Pancreas (tissue), 10 donors: ENCODE data around the gene ZC3H13. TPM values are rescaled to one million over a fixed set of nuclear protein-coding genes. Genes with fewer than 3 reads are reported as not detected.

ENCODE experiments used
- ATAC-seq, 4 donors: fragments of 200-7000 bp; cut with Tn5 transposase; one replicate each; pipeline versions ENCODE4 v1.8.0 to v1.9.1; 2020; ENCODE audit warnings: mild to moderate bottlenecking in 4 of 4, moderate library complexity in 4 of 4
- DNase-seq, 6 donors: peaks; one replicate each; pipeline ENCODE4 v3.0.0-alpha.2; 2020
- FAIRE-seq: peaks from 2 replicates; lab custom pipeline; 2012; peaks lifted over from hg19 to GRCh38; lab: Jason Lieb, UNC
- H3K27ac ChIP-seq, 4 donors: fragments of 200-600 bp; sonication (generic); 1 replicate in 3 of 4; 2 replicates in 1 of 4; pipeline versions ENCODE4 v1.5.0 to v1.8.0; 2020
- H3K27me3 ChIP-seq, 4 donors: fragments of 200-600 bp; one replicate each; pipeline ENCODE4 v1.8.0; 2021
- H3K36me3 ChIP-seq, 3 donors: fragments of 200-600 bp; sonication (generic) in 1 of 3; one replicate each; pipeline versions ENCODE4 v1.5.0 to v1.8.0; 2020 to 2021
- H3K4me1 ChIP-seq, 3 donors: fragments of 200-600 bp; one replicate each; pipeline ENCODE4 v1.8.0; 2021
- H3K4me3 ChIP-seq, 4 donors: fragments of 200-600 bp; sonication (generic) in 2 of 4; one replicate each; pipeline versions ENCODE4 v1.5.0 to v1.8.0; 2020 to 2021
- H3K9me3 ChIP-seq, 4 donors: fragments of 200-600 bp; one replicate each; pipeline ENCODE4 v1.8.0; 2021
- WGBS, 2 donors: extraction: QIAGEN DNeasy Blood & Tissue Kit; methylation state at CpG; one replicate each; pipeline ENCODE4 v1.1.7; 2013; 5-methylcytosine and 5-hydroxymethylcytosine counted together
- intact Hi-C, 3 donors: fragments of 100-400 bp; cut with DNase I; formaldehyde crosslinking; loops; one replicate each; pipeline versions ENCODE4 v1.11.1 to v1.14.2; 2022
- polyA plus RNA-seq, 2 donors: library from polyadenylated mRNA; stranded (reverse); fragments of 200-250 nt; gene quantifications; one replicate each; pipeline ENCODE4 v1.2.3, GENCODE V29; 2013
- total RNA-seq, 6 donors: library from RNA; stranded (reverse); fragmentation: NEBNext Ultra II Directional in 4 of 6; extraction: Animal tissue kit (Norgen Biotek cat#: 25700) in 4 of 6; gene quantifications; one replicate each; pipeline versions ENCODE4 v1.2.1 to v1.2.4, GENCODE V29; 2021 to 2023
- TF ChIP-seq, protein P1 (sequence below), 4 donors: fragments of 200-600 bp; sonication (generic) in 3 of 4; IDR thresholded peaks; one replicate each; pipeline versions ENCODE4 v1.5.0 to v1.8.0; 2021; ENCODE audit warnings: antibody characterized with exemption in 4 of 4
- donor health status: healthy with polysubstance abuse.
- donor health status: DM: no; HTN: no; CAD: no; lungs with moderate emphysema.
- donor health status: DM: no; HTN: no; CAD: no.
- donor health status: control.
- donor health status: control.
- donor health status: Bipolar disorder and iron deficiency.
- donor health status: DM: yes; HTN: yes; CAD: no.
- donor health status: DM: no; HTN: no; CAD: no.
- donor health status: DM: no; HTN: no; CAD: no.
- donor health status: DM: yes; HTN: yes; CAD: no.

The ZC3H13 gene
- total and polyA plus RNA-seq, 8 donors, result 7.6 to 24.1 (median 14.0) TPM

GRCh38 chr13:46088821-46089562 lies 36.4 kb upstream of the ZC3H13 start:
- WGBS, 2 donors, result 66 to 79% methylated on average over 5 of the region's 5 CpGs

DNA sequence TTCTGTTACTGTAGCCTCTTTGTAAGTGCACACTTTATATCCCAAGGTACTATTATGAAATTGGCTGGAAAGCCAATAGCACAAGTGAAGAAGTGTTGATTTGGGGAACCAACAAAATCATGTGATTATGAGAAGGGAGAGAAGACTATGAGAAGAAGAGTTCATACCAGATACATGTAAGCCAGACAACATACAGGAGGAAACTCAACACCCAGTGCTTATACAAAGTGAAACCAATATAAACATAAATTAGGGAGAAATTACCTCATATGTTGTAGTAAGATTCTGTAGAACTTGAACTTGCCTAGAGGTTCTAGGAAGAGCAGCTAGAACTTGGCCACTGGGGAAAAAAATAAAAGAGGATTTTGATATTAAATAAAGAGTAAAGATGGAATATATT lies 34.9 kb upstream of the ZC3H13 start:
- no peak for ATAC-seq
- Histone ChIP-seq H3K9me3 (no peaks in the 10 kb centered on the region), H3K27me3 (no peaks in the 10 kb centered on the region), H3K4me1 (no peaks in the 10 kb centered on the region), H3K36me3 (no peaks in the 10 kb centered on the region), H3K27ac (no peak overlapping the region), H3K4me3 (no peak overlapping the region)
- no peak for DNase-seq
- intact Hi-C loops, result no loop called here
- no peak for FAIRE-seq
- TF ChIP-seq, protein P1, sequence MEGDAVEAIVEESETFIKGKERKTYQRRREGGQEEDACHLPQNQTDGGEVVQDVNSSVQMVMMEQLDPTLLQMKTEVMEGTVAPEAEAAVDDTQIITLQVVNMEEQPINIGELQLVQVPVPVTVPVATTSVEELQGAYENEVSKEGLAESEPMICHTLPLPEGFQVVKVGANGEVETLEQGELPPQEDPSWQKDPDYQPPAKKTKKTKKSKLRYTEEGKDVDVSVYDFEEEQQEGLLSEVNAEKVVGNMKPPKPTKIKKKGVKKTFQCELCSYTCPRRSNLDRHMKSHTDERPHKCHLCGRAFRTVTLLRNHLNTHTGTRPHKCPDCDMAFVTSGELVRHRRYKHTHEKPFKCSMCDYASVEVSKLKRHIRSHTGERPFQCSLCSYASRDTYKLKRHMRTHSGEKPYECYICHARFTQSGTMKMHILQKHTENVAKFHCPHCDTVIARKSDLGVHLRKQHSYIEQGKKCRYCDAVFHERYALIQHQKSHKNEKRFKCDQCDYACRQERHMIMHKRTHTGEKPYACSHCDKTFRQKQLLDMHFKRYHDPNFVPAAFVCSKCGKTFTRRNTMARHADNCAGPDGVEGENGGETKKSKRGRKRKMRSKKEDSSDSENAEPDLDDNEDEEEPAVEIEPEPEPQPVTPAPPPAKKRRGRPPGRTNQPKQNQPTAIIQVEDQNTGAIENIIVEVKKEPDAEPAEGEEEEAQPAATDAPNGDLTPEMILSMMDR (IDR thresholded peaks at IDR 0.05), result no peak

More at GRCh38 chr13:46088821-46089562, 36.4 kb upstream of the ZC3H13 start:
- no peaks in the 10 kb centered on the region for H3K9me3 ChIP-seq
- H3K36me3 ChIP-seq, result no peaks in the 10 kb centered on the region
- H3K4me1 ChIP-seq, result no peaks in the 10 kb centered on the region
- H3K27ac ChIP-seq, result no peak overlapping the region
- intact Hi-C loops, result no loop called here
- DNase-seq (no peak), FAIRE-seq (no peak), ATAC-seq (no peak)
- H3K4me3 ChIP-seq, result no peak overlapping the region
- TF ChIP-seq, protein P1 (IDR thresholded peaks at IDR 0.05), result no peak
- no peaks in the 10 kb centered on the region for H3K27me3 ChIP-seq

- ATAC-seq (no peak), DNase-seq (peak in 1 of 6 donors; percentile 26), FAIRE-seq (no peak)
- intact Hi-C loops, result no loop called here
- H3K36me3 ChIP-seq, result no peaks in the 10 kb centered on the region
- no peak overlapping the region for H3K27ac ChIP-seq
- no peaks in the 10 kb centered on the region for H3K9me3 ChIP-seq
- H3K27me3 ChIP-seq, result no peaks in the 10 kb centered on the region
- TF ChIP-seq, protein P1 (IDR thresholded peaks at IDR 0.05), result no peak
- WGBS, 2 donors, result 78 to 85% methylated on average over 12 of the region's 12 CpGs
- no peaks in the 10 kb centered on the region for H3K4me1 ChIP-seq
- H3K4me3 ChIP-seq, result no peak overlapping the region
These were observed 34.4 kb upstream of the ZC3H13 start for GRCh38 chr13:46086985-46087384.

GRCh38 chr13:46086421-46086922 lies 33.9 kb upstream of the ZC3H13 start:
- TF ChIP-seq, protein P1 (IDR thresholded peaks at IDR 0.05), result no peak
- H3K4me1 ChIP-seq, result no peaks in the 10 kb centered on the region
- ATAC-seq, result no peak
- no peaks in the 10 kb centered on the region for H3K9me3 ChIP-seq
- H3K27ac ChIP-seq, result no peak overlapping the region
- H3K4me3 ChIP-seq, result no peak overlapping the region
- no peak for FAIRE-seq
- 62 to 83% methylated on average over 12 of the region's 12 CpGs for WGBS, 2 donors
- intact Hi-C loops, result no loop called here
- DNase-seq, result no peak
- no peaks in the 10 kb centered on the region for H3K36me3 ChIP-seq
- H3K27me3 ChIP-seq, result no peaks in the 10 kb centered on the region

DNA sequence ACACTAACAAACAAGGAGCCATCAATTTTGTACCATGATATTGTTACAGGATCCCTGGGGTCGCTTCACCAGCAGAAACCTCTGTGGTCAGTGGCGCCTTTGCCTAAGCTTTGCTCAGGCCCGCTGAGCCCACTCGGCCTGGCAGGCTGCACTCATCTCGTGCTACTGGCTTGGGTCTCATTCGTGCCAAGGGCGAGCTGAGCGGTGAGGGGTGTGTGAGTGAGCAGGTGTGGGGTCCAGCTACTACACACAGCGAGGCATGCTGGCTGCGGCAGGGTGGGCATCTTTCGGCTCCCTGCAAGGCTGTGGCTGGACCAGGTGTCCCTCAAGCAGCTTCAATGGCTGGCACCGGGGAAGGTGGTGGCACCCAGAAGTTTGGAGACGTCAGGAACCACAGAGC lies 33.2 kb upstream of the ZC3H13 start:
- TF ChIP-seq, protein P1 (IDR thresholded peaks at IDR 0.05), result no peak
- H3K27me3 ChIP-seq, result no peaks in the 10 kb centered on the region
- intact Hi-C loops, result no loop called here

More for the DNA sequence above, 33.2 kb upstream of the ZC3H13 start:
- H3K9me3 ChIP-seq, result no peaks in the 10 kb centered on the region
- WGBS, 2 donors, result 79 to 87% methylated on average over 13 of the region's 13 CpGs
- H3K27ac ChIP-seq, result no peak overlapping the region
- no peak overlapping the region for H3K4me3 ChIP-seq
- H3K4me1 ChIP-seq, result no peaks in the 10 kb centered on the region
- no peaks in the 10 kb centered on the region for H3K36me3 ChIP-seq
- ATAC-seq (no peak), DNase-seq (peak in 1 of 6 donors; percentile 45), FAIRE-seq (no peak)
